Osteoblast (primary cell): ENCODE results near the gene VRTN. TPM values are rescaled to one million over a fixed set of nuclear protein-coding genes. Genes with fewer than 3 reads are reported as not detected.

Experiments
- DNase-seq: peaks from one replicate; pipeline ENCODE4 v3.0.0; 2011; ENCODE audit warnings: low spot score, mixed read lengths; ENCODE audit not compliant: insufficient read length; ENCODE audit errors: missing footprints
- H2AFZ ChIP-seq: 2 replicates; pipeline ENCODE4 v1.6.0; 2011; ENCODE audit warnings: mild to moderate bottlenecking, low read length
- H3K27ac ChIP-seq: 2 replicates; pipeline ENCODE4 v1.5.1; 2011; ENCODE audit warnings: mild to moderate bottlenecking, low read depth, low read length, moderate library complexity
- H3K27me3 ChIP-seq: 2 replicates; pipeline ENCODE4 v1.6.0; 2012; ENCODE audit warnings: mild to moderate bottlenecking, control low read depth, inconsistent platforms, low read length, moderate library complexity; ENCODE audit not compliant: insufficient read depth
- H3K36me3 ChIP-seq: 2 replicates; pipeline ENCODE4 v1.5.1; 2011; ENCODE audit warnings: mild to moderate bottlenecking, low read length, control low read depth, moderate library complexity; ENCODE audit not compliant: insufficient read depth
- H3K4me1 ChIP-seq: 2 replicates; pipeline ENCODE4 v1.5.1; 2011; ENCODE audit warnings: mild to moderate bottlenecking, low read length, control low read depth, moderate library complexity; ENCODE audit not compliant: insufficient read depth
- H3K4me2 ChIP-seq: 2 replicates; pipeline ENCODE4 v1.6.0; 2011; ENCODE audit warnings: mild to moderate bottlenecking, low read length; ENCODE audit not compliant: insufficient read depth
- H3K4me3 ChIP-seq: fragments of 200-600 bp; sonication (generic); 3 replicates; pipeline ENCODE4 v1.5.1; 2012; ENCODE audit warnings: mild to moderate bottlenecking, low read length, inconsistent platforms; ENCODE audit not compliant: insufficient read depth
- H3K79me2 ChIP-seq: 2 replicates; pipeline ENCODE4 v1.6.0; 2012; ENCODE audit warnings: mild to moderate bottlenecking, low read length, control low read depth, inconsistent platforms; ENCODE audit not compliant: insufficient read depth
- H3K9me3 ChIP-seq: 2 replicates; pipeline ENCODE4 v1.5.1; 2011; ENCODE audit warnings: low read depth, low read length, control low read depth
- H4K20me1 ChIP-seq: 2 replicates; pipeline ENCODE4 v1.6.0; 2012; ENCODE audit warnings: mild to moderate bottlenecking, low read length, control low read depth; ENCODE audit not compliant: insufficient read depth
- total RNA-seq: library from RNA; depleted of rRNA; stranded (reverse); fragments of >200 nt; gene quantifications from 2 replicates; pipeline ENCODE4 v1.2.3, GENCODE V29; 2012
- TF ChIP-seq, protein P1 (sequence below): IDR thresholded peaks from 2 replicates; pipeline ENCODE4 v1.5.1; 2011; ENCODE audit warnings: mild to moderate bottlenecking, low read depth, low read length, moderate library complexity; ENCODE audit errors: extremely low read depth

The VRTN gene
- total RNA-seq, 1 donor: not detected

- Histone ChIP-seq H3K36me3 (no peaks in the 10 kb centered on the region), H3K27me3 (peaks cover 33% of the 10 kb centered on the region), H4K20me1 (no peaks in the 10 kb centered on the region), H3K4me3 (no peak overlapping the region), H2AFZ (no peak overlapping the region), H3K79me2 (no peaks in the 10 kb centered on the region), H3K4me2 (no peak overlapping the region), H3K4me1 (no peaks in the 10 kb centered on the region), H3K9me3 (no peaks in the 10 kb centered on the region), H3K27ac (no peak overlapping the region)
- DNase-seq: no peak
- TF ChIP-seq, protein P1, sequence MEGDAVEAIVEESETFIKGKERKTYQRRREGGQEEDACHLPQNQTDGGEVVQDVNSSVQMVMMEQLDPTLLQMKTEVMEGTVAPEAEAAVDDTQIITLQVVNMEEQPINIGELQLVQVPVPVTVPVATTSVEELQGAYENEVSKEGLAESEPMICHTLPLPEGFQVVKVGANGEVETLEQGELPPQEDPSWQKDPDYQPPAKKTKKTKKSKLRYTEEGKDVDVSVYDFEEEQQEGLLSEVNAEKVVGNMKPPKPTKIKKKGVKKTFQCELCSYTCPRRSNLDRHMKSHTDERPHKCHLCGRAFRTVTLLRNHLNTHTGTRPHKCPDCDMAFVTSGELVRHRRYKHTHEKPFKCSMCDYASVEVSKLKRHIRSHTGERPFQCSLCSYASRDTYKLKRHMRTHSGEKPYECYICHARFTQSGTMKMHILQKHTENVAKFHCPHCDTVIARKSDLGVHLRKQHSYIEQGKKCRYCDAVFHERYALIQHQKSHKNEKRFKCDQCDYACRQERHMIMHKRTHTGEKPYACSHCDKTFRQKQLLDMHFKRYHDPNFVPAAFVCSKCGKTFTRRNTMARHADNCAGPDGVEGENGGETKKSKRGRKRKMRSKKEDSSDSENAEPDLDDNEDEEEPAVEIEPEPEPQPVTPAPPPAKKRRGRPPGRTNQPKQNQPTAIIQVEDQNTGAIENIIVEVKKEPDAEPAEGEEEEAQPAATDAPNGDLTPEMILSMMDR: no peak
These were observed 52.7 kb downstream of the VRTN start for GRCh38 chr14:74400919-74401503.

GRCh38 chr14:74401504-74402241, 53.4 kb downstream of the VRTN start:
- no peak overlapping the region for H3K27ac ChIP-seq
- H4K20me1 ChIP-seq: no peaks in the 10 kb centered on the region
- peak; percentile 87 for DNase-seq
- no peaks in the 10 kb centered on the region for H3K36me3 ChIP-seq
- H3K4me1 ChIP-seq: no peaks in the 10 kb centered on the region
- TF ChIP-seq, protein P1: no peak
- H3K9me3 ChIP-seq: no peaks in the 10 kb centered on the region
- H3K27me3 ChIP-seq: peaks cover 28% of the 10 kb centered on the region
- no peaks in the 10 kb centered on the region for H3K79me2 ChIP-seq
- H3K4me2 ChIP-seq: no peak overlapping the region
- no peak overlapping the region for H2AFZ ChIP-seq
- H3K4me3 ChIP-seq: no peak overlapping the region

GRCh38 chr14:74402401-74403251, 54.4 kb downstream of the VRTN start:
- Histone ChIP-seq H3K9me3 (no peaks in the 10 kb centered on the region), H2AFZ (no peak overlapping the region), H3K79me2 (no peaks in the 10 kb centered on the region), H3K4me2 (no peak overlapping the region), H3K36me3 (no peaks in the 10 kb centered on the region), H3K27me3 (peaks cover 23% of the 10 kb centered on the region), H3K4me1 (no peaks in the 10 kb centered on the region), H4K20me1 (no peaks in the 10 kb centered on the region), H3K27ac (no peak overlapping the region), H3K4me3 (no peak overlapping the region)
- DNase-seq: no peak
- TF ChIP-seq, protein P1: no peak
